ENCODE measurements around the gene RPEL1. TPM values are rescaled to one million over a fixed set of nuclear protein-coding genes. Genes with fewer than 3 reads are reported as not detected.

The RPEL1 gene
- total and polyA plus RNA-seq, 2 of the 8 experiments (the other 6 are each of a cell fraction or from before 2014, with no cell fraction given) = 0.12 TPM; not detected in 1

DNA sequence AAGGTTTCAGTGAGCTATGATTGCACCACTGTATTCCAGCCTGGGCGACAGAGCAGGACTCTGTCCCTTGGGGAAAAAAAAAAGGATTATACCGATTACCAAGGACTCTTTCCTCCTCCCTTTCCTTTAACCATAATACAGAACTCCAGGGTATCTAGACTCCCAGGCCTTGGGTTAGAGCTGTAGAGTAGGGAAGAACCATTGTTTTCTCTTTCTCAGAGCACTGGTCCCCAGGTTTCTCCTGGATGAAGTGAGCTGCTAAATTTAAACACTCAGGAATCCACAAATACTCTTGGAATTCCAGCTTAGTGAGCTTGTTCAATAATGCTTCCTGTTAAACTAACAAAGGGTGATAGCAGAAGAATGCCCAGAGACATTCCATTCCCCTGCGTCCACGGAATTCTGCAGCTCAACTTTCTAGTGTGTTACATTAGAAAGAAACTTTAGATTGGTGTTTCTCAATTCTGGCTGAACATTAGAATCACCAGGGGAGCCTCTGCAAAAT, 14.6 kb upstream of the RPEL1 start:
- H3K4ac ChIP-seq (replicated peaks; ENCODE audit: insufficient read length, low read depth, low read length) = no peak overlapping the region
- no peak overlapping the region for H4K8ac ChIP-seq (ENCODE audit: extremely low read depth, insufficient read depth, low read length)
- no peak overlapping the region for H3K23ac ChIP-seq (ENCODE audit: insufficient read length)
- H2AK5ac ChIP-seq (ENCODE audit: low read depth, low read length) = no peak overlapping the region; the same call in 1 of the 2 replicates
- H3K36me3 ChIP-seq (ENCODE audit: control insufficient read depth in 2 of 4, insufficient read depth in 4 of 4, low read length in 3 of 4) = no peaks in the 10 kb centered on the region
- no peaks in the 10 kb centered on the region; a peak in 1 of 7 replicates for H3K27me3 ChIP-seq (replicated peaks in 1 of 4; ENCODE audit: control insufficient read depth in 3 of 4, extremely low read depth in 1 of 4, insufficient read depth in 3 of 4, low read length in 3 of 4)
- H2BK120ac ChIP-seq (replicated peaks; ENCODE audit: low read depth, low read length) = peak overlapping the region; percentile 10
- H3K79me1 ChIP-seq (ENCODE audit: low read depth, low read length) = no peaks in the 10 kb centered on the region
- peak overlapping the region; percentile 4 to 39 for H3K4me2 ChIP-seq (ENCODE audit: insufficient read depth in 1 of 2, low read depth in 2 of 2, low read length in 2 of 2)
- 0 out of 2 replicates have a peak overlapping the region, but pooled peaks have one; percentile 1 for H2BK12ac ChIP-seq (ENCODE audit: low read depth, low read length)
- H2BK5ac ChIP-seq (ENCODE audit: low read depth, low read length) = peak overlapping the region; percentile 95
- no peak overlapping the region for H2BK15ac ChIP-seq (ENCODE audit: low read length)
- DNase-seq (ENCODE audit: low read depth in 1 of 2, low spot score in 2 of 2) (peak in 1 of 2 experiments; percentile 85), FAIRE-seq (peak; percentile 55)
- no peaks in the 10 kb centered on the region for H4K20me1 ChIP-seq (replicated peaks in 1 of 2; ENCODE audit: control insufficient read depth in 1 of 2, insufficient read depth in 2 of 2, low read length in 2 of 2)
- H2AFZ ChIP-seq (ENCODE audit: low read length) = no peak overlapping the region
- H4K91ac ChIP-seq (replicated peaks; ENCODE audit: insufficient read length, low read length) = no peak overlapping the region
- H3K4me1 ChIP-seq (replicated peaks in 1 of 4; ENCODE audit: control insufficient read depth in 3 of 4, insufficient read depth in 4 of 4, low read length in 3 of 4) = peaks cover 0 to 18% (median 2%) of the 10 kb centered on the region in 4 experiments; a peak in 3 of 7 replicates
- no peak overlapping the region for H3K4me3 ChIP-seq (ENCODE audit: extremely low read depth in 1 of 4, insufficient read depth in 2 of 4, low read depth in 3 of 4, low read length in 4 of 4)
- no peaks in the 10 kb centered on the region for H3K23me2 ChIP-seq (ENCODE audit: low read depth, low read length)
- WGBS, 2 experiments (ENCODE audit: extremely low coverage in 1 of 2, insufficient coverage in 1 of 2, insufficient read length in 1 of 2, insufficient replicate concordance in 2 of 2, low coverage in 1 of 2, low lambda C conversion rate in 2 of 2, missing lambda C conversion rate in 1 of 2) = 19% methylated on average over 4 of the region's 4 CpGs; no CpG with 5 or more reads in 1 of the 2 experiments
- H3K18ac ChIP-seq (ENCODE audit: extremely low read depth, low read length) = no peak overlapping the region
- POLR2A ChIA-PET (ENCODE audit: partially characterized antibody) = interaction anchor here (0.6 to 2.3 kb wide), 12 partner anchors 8 to 313 kb away, joined by 3 to 25 read pairs (median 4); partner anchors contain the start of genes CNNM2 and NT5C2
- H3K14ac ChIP-seq (ENCODE audit: insufficient read length) = no peak overlapping the region
- no peak overlapping the region; the same call in 1 of the 2 replicates for H3K27ac ChIP-seq (ENCODE audit: low read depth, low read length)
- CTCF ChIA-PET (ENCODE audit: partially characterized antibody) = interaction anchor here (0.6 to 2.4 kb wide), 11 partner anchors 9 to 396 kb away, joined by 3 to 15 read pairs (median 4); no protein-coding TSS in a partner anchor
- no peak overlapping the region for H3K56ac ChIP-seq (replicated peaks; ENCODE audit: insufficient read length, low read depth, low read length)
- no peaks in the 10 kb centered on the region for H3K79me2 ChIP-seq (ENCODE audit: control insufficient read depth in 1 of 2, insufficient read depth in 2 of 2, low read length in 2 of 2)
- no peak overlapping the region for H4K5ac ChIP-seq (ENCODE audit: insufficient read length, low read depth, low read length)
- H3K9ac ChIP-seq (replicated peaks in 1 of 4; ENCODE audit: extremely low read depth in 1 of 4, low read depth in 3 of 4, low read length in 3 of 4) = no peak overlapping the region
- no peak overlapping the region for H2BK20ac ChIP-seq (ENCODE audit: low read length)
- no peaks in the 10 kb centered on the region for H3K9me3 ChIP-seq (ENCODE audit: insufficient read depth in 2 of 2, low read depth in 1 of 2, low read length in 1 of 2)
- TF ChIP-seq GTF2F1 (IDR thresholded peaks at IDR 0.05; ENCODE audit: borderline replicate concordance, low read depth, low read length) (no peak), EP300 (IDR thresholded peaks at IDR 0.05; ENCODE audit: borderline replicate concordance in 1 of 2, low read depth in 2 of 2, low read length in 2 of 2) (peak in 1 of 2 experiments; percentile 80; a peak in 1 of 3 replicates), SP4 (IDR thresholded peaks at IDR 0.05; ENCODE audit: low read length) (no peak), FOSL1 (IDR thresholded peaks at IDR 0.05; ENCODE audit: insufficient read depth, low read depth, low read length) (no peak), TBP (IDR thresholded peaks at IDR 0.05; ENCODE audit: low read depth, low read length) (no peak), HDAC6 (IDR thresholded peaks at IDR 0.05; ENCODE audit: low read depth, low read length) (no peak), CEBPB (IDR thresholded peaks at IDR 0.05; ENCODE audit: low read depth, low read length) (0 out of 2 replicates have a peak, but pooled peaks have one; percentile 1), SAP30 (IDR thresholded peaks at IDR 0.05; ENCODE audit: insufficient read depth, insufficient replicate concordance, low read length) (no peak), RFX5 (IDR thresholded peaks at IDR 0.05; ENCODE audit: borderline replicate concordance, low read depth, low read length) (no peak), HDAC2 (IDR thresholded peaks at IDR 0.05; ENCODE audit: borderline replicate concordance in 1 of 2, low read depth in 2 of 2, low read length in 2 of 2) (peak in 1 of 2 experiments; percentile 90; a peak in 1 of 4 replicates)
